GM12878 (cell line): Measurements from ENCODE around the gene LRBA. TPM values are rescaled to one million over a fixed set of nuclear protein-coding genes. Genes with fewer than 3 reads are reported as not detected.

Source experiments
- ASH2L ChIP-seq: fragments of 300-600, 200-600 bp; sonication (generic); IDR thresholded peaks from 2 replicates; pipeline ENCODE4 v1.6.1; 2017; ENCODE audit warnings: low read depth, mild to moderate bottlenecking, borderline replicate concordance
- CBX3 ChIP-seq: fragments of 200-600 bp; sonication (generic); IDR thresholded peaks from 2 replicates; pipeline ENCODE4 v1.6.1; 2016; ENCODE audit warnings: low read depth, borderline replicate concordance
- CHD4 ChIP-seq: fragments of 200-600 bp; sonication (generic); IDR thresholded peaks from 2 replicates; pipeline ENCODE4 v1.6.1; 2016; ENCODE audit warnings: mild to moderate bottlenecking
- CREM ChIP-seq: IDR thresholded peaks from 2 replicates; pipeline ENCODE4 v1.6.1; 2014; ENCODE audit warnings: antibody characterized with exemption, low read depth
- IRF3 ChIP-seq: fragments of 450-650 bp; IDR thresholded peaks from 2 replicates; pipeline ENCODE4 v1.6.1; 2014; ENCODE audit warnings: mild to moderate bottlenecking
- IRF4 ChIP-seq: IDR thresholded peaks from 2 replicates; pipeline ENCODE4 v1.6.1; 2011; ENCODE audit warnings: low read depth, low read length
- MEF2B ChIP-seq: fragments of 450-650 bp; IDR thresholded peaks from 2 replicates; pipeline ENCODE4 v1.6.1; 2018; ENCODE audit warnings: mild to moderate bottlenecking, moderate library complexity; ENCODE audit not compliant: partially characterized antibody, poor library complexity, severe bottlenecking
- POU2F2 ChIP-seq: IDR thresholded peaks from 3 replicates; pipeline ENCODE4 v1.6.1; 2011; ENCODE audit warnings: low read depth, mild to moderate bottlenecking, low read length, borderline replicate concordance
- RELB ChIP-seq: fragments of 450-650 bp; IDR thresholded peaks from 2 replicates; pipeline ENCODE4 v1.6.1; 2017; ENCODE audit warnings: low read depth, mild to moderate bottlenecking, moderate library complexity
- SKIL ChIP-seq: fragments of 450-650 bp; IDR thresholded peaks from 2 replicates; pipeline ENCODE4 v1.6.1; 2017; ENCODE audit warnings: mild to moderate bottlenecking, low read depth, inconsistent platforms; ENCODE audit not compliant: poor library complexity, severe bottlenecking
- SREBF2 ChIP-seq: IDR thresholded peaks from 2 replicates; pipeline ENCODE4 v1.6.1; 2012; ENCODE audit warnings: mild to moderate bottlenecking, low read length
- TCF3 ChIP-seq: IDR thresholded peaks from 2 replicates; pipeline ENCODE4 v1.6.1; 2012; ENCODE audit warnings: low read depth, mild to moderate bottlenecking, low read length, borderline replicate concordance; ENCODE audit not compliant: insufficient read depth
- ZBED1 ChIP-seq: IDR thresholded peaks from 2 replicates; pipeline ENCODE4 v1.6.1; 2016; ENCODE audit warnings: borderline replicate concordance
- polyA plus RNA-seq, 11 experiments: library from polyadenylated mRNA; depleted of rRNA in 4 of 11; unstranded in 6 of 11; stranded (reverse) in 5 of 11; fragments of >200 nt; fragmentation: Nextera tagmentation in 4 of 11; fragmentation: Illumina TruSeq in 1 of 11; extraction: Ambion mirVana in 4 of 11; extraction: Trizol in 1 of 11; gene quantifications; 1 replicate in 1 of 11; 2 replicates in 10 of 11; pipeline versions ENCODE4 v1.2.1 to v1.2.3, GENCODE V29; 2011 to 2016; ENCODE audit warnings: inconsistent platforms in 2 of 11, missing spikeins in 2 of 11, low read depth in 1 of 11
- total RNA-seq, 4 experiments: library from RNA; depleted of rRNA in 3 of 4; stranded (reverse); fragments of >200 nt in 3 of 4; fragmentation: Illumina TruSeq in 1 of 4; extraction: Trizol in 1 of 4; gene quantifications; 2 replicates each; pipeline versions ENCODE4 v1.2.1 to v1.2.3, GENCODE V29; 2013 to 2021

Gene LRBA
- total and polyA plus RNA-seq, 10 of the 15 experiments (the other 5 are each of a cell fraction or from before 2014, with no cell fraction given) = 20.3 to 93.4 (median 55.0) TPM

- no peak for TF ChIP-seq SKIL
- TF ChIP-seq SREBF2 = no peak
- TF ChIP-seq POU2F2 = no peak
- TF ChIP-seq TCF3 = no peak
- no peak for TF ChIP-seq CBX3
- TF ChIP-seq MEF2B = no peak
- TF ChIP-seq CREM = no peak
- TF ChIP-seq IRF3 = no peak
- no peak for TF ChIP-seq ZBED1
- TF ChIP-seq IRF4 = no peak
- TF ChIP-seq RELB = no peak
- TF ChIP-seq ASH2L = no peak
- TF ChIP-seq CHD4 = no peak
Measured at GRCh38 chr4:150854600-150854999, 160.5 kb downstream of the LRBA start (continued).
